Measurements from ENCODE around the gene GRIPAP1. TPM values are rescaled to one million over a fixed set of nuclear protein-coding genes. Genes with fewer than 3 reads are reported as not detected.
A peak's percentile ranks its signal among the peaks of the same experiment; 100 is the strongest.

GRIPAP1 gene
- total RNA-seq, 1 donor from 2014 or later = 86.5 TPM

DNA sequence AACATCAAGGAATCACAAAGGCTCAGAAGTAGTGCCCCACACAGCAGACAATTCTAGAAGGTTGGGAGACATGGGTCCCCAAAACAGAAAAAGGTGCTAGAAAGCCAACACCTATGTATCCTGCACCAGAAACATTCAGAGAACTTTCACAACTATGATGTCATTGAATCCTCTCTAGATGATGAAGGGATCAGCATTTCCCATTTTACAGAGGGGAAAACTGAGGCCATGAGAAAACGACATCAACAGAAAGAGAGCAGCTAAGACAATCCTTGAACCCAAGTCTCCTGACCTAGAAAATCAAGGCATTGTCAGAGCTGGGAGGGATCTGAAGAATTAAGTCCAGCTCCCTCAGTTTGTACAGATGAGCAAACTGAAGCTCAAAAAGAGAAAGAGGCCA, 33.7 kb downstream of the GRIPAP1 start:
- intact Hi-C loops (cut with micrococcal nuclease) = no loop called here

DNA sequence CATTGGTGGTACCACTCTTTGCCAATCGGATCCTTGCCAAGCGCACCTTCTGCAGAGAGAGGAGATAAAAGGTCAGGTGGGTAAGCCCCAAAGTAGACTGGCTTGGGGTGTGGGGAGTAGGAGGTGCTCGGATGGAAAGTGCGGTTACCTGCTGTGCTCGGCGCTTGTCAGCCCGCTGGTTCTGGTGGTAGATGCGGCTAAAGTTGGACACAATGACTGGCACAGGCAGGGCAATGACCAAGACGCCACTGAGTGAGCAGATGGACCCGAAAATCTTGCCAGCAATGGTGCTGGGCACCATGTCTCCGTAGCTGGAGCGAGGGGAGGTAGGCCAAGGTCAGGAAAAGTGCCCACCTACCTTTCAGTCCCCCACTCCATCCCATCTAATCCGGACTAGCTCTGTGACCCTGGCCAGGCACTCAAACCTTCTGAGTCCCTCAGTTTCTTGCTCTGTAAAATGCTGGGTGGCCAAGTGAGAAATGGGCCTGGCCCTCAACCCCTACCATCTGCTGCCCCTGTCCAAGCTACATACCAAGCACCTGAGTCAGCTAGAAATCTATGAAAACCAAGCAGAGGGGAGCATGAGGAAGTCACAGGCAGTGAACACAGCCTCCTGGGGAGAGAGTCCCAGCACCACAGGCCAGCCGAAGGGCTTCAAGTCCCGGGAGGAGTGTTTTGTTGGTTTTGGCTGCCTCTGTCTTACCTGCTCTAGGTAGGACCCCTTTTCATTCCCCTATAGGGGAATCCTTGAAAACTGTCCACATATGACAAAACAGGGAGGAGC, 35.1 kb downstream of the GRIPAP1 start:
- H3K4me3 Mint-ChIP-seq (ENCODE audit: low read depth) = no peak overlapping the region
- DNase-seq (ENCODE audit: low spot score) = no peak
- H3K27me3 Mint-ChIP-seq (ENCODE audit: low read depth) = no peaks in the 10 kb centered on the region
- H3K4me1 Mint-ChIP-seq (ENCODE audit: low read depth) = no peaks in the 10 kb centered on the region
- H3K36me3 Mint-ChIP-seq (ENCODE audit: low read depth) = peaks cover 7% of the 10 kb centered on the region
- no peak overlapping the region for H3K27ac Mint-ChIP-seq
- H3K9me3 Mint-ChIP-seq = no peaks in the 10 kb centered on the region
- intact Hi-C loops (cut with micrococcal nuclease) = no loop called here

More for the DNA sequence above, 33.7 kb downstream of the GRIPAP1 start:
- Mint-ChIP-seq H3K27me3 (ENCODE audit: low read depth) (no peaks in the 10 kb centered on the region), H3K9me3 (no peaks in the 10 kb centered on the region), H3K4me1 (ENCODE audit: low read depth) (peaks cover 12% of the 10 kb centered on the region), H3K27ac (no peak overlapping the region), H3K4me3 (ENCODE audit: low read depth) (no peak overlapping the region), H3K36me3 (ENCODE audit: low read depth) (peaks cover 11% of the 10 kb centered on the region)
- DNase-seq (ENCODE audit: low spot score) = no peak

- H3K27ac Mint-ChIP-seq = no peak overlapping the region
- intact Hi-C loops (cut with micrococcal nuclease) = no loop called here
- no peaks in the 10 kb centered on the region for H3K4me1 Mint-ChIP-seq (ENCODE audit: low read depth)
- no peak for DNase-seq (ENCODE audit: low spot score)
- peaks cover 13% of the 10 kb centered on the region for H3K36me3 Mint-ChIP-seq (ENCODE audit: low read depth)
- no peaks in the 10 kb centered on the region for H3K9me3 Mint-ChIP-seq
- no peak overlapping the region for H3K4me3 Mint-ChIP-seq (ENCODE audit: low read depth)
- no peaks in the 10 kb centered on the region for H3K27me3 Mint-ChIP-seq (ENCODE audit: low read depth)
Observed at GRCh38 chrX:48965959-48966358, 36.1 kb downstream of the GRIPAP1 start.

- Mint-ChIP-seq H3K27ac (no peak overlapping the region), H3K4me3 (ENCODE audit: low read depth) (no peak overlapping the region), H3K9me3 (no peaks in the 10 kb centered on the region), H3K4me1 (ENCODE audit: low read depth) (peaks cover 13% of the 10 kb centered on the region), H3K27me3 (ENCODE audit: low read depth) (no peaks in the 10 kb centered on the region), H3K36me3 (ENCODE audit: low read depth) (peaks cover 15% of the 10 kb centered on the region)
- DNase-seq (ENCODE audit: low spot score) = no peak
- intact Hi-C loops (cut with micrococcal nuclease) = no loop called here
Observed at GRCh38 chrX:48961585-48962091, 40.4 kb downstream of the GRIPAP1 start.

- Mint-ChIP-seq H3K36me3 (ENCODE audit: low read depth) (peaks cover 23% of the 10 kb centered on the region), H3K4me1 (ENCODE audit: low read depth) (peaks cover 21% of the 10 kb centered on the region), H3K27me3 (ENCODE audit: low read depth) (no peaks in the 10 kb centered on the region), H3K4me3 (ENCODE audit: low read depth) (peak overlapping the region; percentile 56), H3K27ac (peak overlapping the region; percentile 33), H3K9me3 (no peaks in the 10 kb centered on the region)
- intact Hi-C loops (cut with micrococcal nuclease) = no loop called here
- no peak for DNase-seq (ENCODE audit: low spot score)
Observed at GRCh38 chrX:48960291-48960690, 41.8 kb downstream of the GRIPAP1 start.

DNA sequence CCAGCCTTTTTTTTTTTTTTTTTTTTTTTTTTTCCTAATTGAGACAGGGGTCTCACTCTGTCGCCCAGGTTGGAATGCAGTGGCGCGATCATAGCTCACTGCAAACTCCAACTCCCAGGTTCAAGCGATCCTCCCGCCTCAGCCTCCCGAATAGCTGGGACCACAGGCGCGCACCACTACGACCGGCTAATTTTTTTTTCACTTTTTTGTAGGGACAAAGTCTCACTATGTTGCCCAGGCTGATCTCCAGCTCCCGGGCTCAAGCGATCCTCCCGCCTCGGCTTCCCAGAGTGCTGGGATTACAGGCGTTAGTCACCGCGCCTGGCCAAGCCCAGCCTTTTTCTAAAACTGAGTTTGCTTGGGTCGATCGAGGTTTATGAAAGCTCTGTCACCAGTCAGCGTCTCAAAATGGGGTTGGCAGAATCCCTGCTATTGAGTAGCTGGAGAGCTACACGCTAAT, 43.4 kb downstream of the GRIPAP1 start:
- intact Hi-C loops (cut with micrococcal nuclease) = loop anchor here (1.0 to 5.0 kb wide), 5 partner anchors 41 to 221 kb away; partner anchors contain the start of genes HDAC6, PIM2, PQBP1 and TFE3
- peaks cover 34% of the 10 kb centered on the region for H3K36me3 Mint-ChIP-seq (ENCODE audit: low read depth)
- H3K4me1 Mint-ChIP-seq (ENCODE audit: low read depth) = peaks cover 32% of the 10 kb centered on the region
- H3K4me3 Mint-ChIP-seq (ENCODE audit: low read depth) = peak overlapping the region; percentile 99
- H3K9me3 Mint-ChIP-seq = no peaks in the 10 kb centered on the region
- peak overlapping the region; percentile 100 for H3K27ac Mint-ChIP-seq
- no peaks in the 10 kb centered on the region for H3K27me3 Mint-ChIP-seq (ENCODE audit: low read depth)
- DNase-seq (ENCODE audit: low spot score) = no peak

DNA sequence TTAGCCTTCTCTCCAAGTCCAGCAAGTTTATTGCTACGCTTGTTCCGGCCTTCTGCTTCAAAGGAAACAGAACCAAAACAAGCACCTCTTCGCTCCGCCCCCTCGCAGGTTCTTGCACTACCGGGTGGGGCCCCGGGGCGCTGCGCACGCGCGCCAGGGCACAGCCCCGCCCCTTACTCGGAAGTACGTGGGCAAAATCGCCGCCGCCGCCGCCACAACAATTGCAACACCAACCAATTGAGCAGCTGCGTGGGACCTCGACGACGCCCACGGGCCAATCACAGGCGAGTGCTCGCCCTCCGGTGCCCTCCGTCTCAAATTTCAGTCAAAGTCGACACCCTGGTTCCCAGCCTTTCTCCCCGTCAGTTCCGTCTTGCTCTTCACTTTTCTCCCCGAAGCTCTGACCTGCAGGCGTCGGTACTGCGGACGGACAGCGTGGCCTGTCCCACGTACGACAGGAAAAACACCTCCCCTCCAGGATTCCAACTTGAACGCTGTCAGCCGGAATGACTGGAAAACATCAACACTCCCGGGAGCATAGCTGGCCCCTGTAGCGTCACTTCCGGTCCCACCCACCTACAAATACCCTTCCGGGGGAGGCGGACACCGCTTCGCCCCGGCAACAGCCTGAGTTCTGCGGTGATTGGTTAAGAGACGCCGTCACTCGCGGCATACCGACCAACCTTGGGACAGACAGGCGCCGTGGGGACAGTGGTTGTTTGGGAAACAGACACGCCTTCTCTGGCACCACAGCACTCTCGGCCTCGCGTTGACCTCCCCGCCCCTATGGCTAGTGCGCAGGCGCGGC, 44.0 kb downstream of the GRIPAP1 start:
- Mint-ChIP-seq H3K4me3 (ENCODE audit: low read depth) (peak overlapping the region; percentile 99), H3K9me3 (no peaks in the 10 kb centered on the region), H3K36me3 (ENCODE audit: low read depth) (peaks cover 39% of the 10 kb centered on the region), H3K27me3 (ENCODE audit: low read depth) (no peaks in the 10 kb centered on the region), H3K27ac (peak overlapping the region; percentile 100), H3K4me1 (ENCODE audit: low read depth) (peaks cover 34% of the 10 kb centered on the region)
- intact Hi-C loops (cut with micrococcal nuclease) = loop anchor here (1.0 to 5.0 kb wide), 5 partner anchors 41 to 221 kb away; partner anchors contain the start of genes HDAC6, PIM2, PQBP1 and TFE3
- peak; percentile 91 for DNase-seq (ENCODE audit: low spot score)

DNA sequence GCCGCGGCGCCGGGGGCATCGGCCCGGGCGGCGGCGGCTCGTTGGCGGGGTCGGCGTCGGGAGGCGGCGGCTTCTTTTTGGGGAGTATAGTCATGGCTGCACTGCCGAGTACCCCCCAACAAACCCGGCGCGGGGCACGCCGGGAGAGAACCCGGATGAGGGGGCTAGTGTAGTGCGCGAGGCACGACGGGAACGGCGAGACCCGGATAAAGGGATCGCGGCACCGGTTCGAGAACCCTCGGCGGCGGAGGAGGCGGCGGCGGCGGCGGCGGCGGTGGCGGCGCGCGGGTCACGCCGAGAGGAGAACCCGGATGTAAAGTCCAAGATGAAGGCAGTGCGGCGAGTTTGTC, 44.6 kb downstream of the GRIPAP1 start, which contains the start of gene OTUD5:
TSS of gene OTUD5 (minus strand) at position 131 of the 350 bp plus-strand sequence. CDS start at position 94, 37 bp downstream.
- DNase-seq (ENCODE audit: low spot score) = no peak
- Mint-ChIP-seq H3K36me3 (ENCODE audit: low read depth) (peaks cover 42% of the 10 kb centered on the region), H3K4me1 (ENCODE audit: low read depth) (peaks cover 38% of the 10 kb centered on the region), H3K27me3 (ENCODE audit: low read depth) (no peaks in the 10 kb centered on the region), H3K4me3 (ENCODE audit: low read depth) (peak within 1 kb of the TSS; percentile 99), H3K9me3 (no peaks in the 10 kb centered on the region), H3K27ac (peak within 1 kb of the TSS; percentile 100)
- intact Hi-C loops (cut with micrococcal nuclease) = loop anchor here (5.0 kb wide), 4 partner anchors 40 to 220 kb away; partner anchors contain the start of genes HDAC6, PIM2, PQBP1 and TIMM17B

DNA sequence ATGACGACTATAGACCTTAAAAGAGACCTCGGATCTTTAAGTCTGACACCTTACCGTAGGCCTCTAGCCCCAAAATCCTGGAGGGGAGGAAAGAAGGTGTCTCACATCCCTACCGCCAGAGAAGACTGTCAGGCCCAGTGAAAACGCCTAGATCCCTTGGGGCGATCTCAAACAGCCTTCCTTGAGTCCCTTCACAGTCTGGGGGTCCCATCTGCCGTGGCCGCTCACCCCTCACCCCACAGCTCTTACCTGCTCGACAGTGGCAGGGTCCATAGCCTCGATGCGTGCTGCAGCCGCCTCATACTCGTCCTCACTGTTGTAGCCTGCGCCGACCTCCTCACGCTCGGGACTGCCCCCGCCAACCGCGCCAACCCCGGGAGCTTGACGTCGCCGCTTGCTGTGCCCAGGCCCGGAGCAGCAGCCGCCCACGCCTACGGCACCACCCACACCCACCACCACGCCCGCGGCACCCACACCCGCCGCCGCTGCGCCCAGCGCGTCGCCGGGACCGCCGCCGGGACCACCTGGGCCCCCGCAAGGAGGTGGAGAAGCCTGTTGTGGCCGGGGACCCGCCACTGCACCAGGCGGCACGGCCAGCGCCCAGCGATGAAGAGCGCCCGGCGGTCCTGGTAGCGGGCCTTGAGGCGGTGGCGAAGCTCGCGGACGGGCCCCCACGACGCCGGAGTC, 45.2 kb downstream of the GRIPAP1 start:
- Mint-ChIP-seq H3K4me1 (ENCODE audit: low read depth) (peaks cover 40% of the 10 kb centered on the region), H3K27ac (peak overlapping the region; percentile 78), H3K27me3 (ENCODE audit: low read depth) (no peaks in the 10 kb centered on the region), H3K9me3 (no peaks in the 10 kb centered on the region), H3K4me3 (ENCODE audit: low read depth) (peak overlapping the region; percentile 84), H3K36me3 (ENCODE audit: low read depth) (peaks cover 45% of the 10 kb centered on the region)
- intact Hi-C loops (cut with micrococcal nuclease) = loop anchor here (5.0 kb wide), 4 partner anchors 40 to 220 kb away; partner anchors contain the start of genes HDAC6, PIM2, PQBP1 and TIMM17B
- peak; percentile 35 for DNase-seq (ENCODE audit: low spot score)

DNA sequence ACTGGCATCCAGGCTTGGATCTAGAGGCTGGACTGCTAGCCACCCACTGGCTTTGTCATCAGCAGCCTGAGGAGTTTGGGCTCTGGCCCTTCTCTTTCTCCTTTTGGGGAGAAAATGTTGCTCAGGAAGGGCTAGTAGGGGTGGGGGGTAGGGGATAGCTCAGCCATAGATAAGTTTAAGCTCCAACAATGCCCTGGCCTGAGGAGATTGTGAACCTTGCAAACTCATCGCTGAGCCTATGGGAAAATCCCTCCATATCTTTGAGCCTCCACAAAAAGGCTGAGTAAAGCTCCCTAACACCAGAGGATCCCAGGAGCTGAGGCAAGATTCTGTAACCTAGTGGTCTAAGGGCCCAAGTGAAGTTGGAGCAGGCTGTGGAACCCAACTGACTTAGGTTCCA, 53.5 kb downstream of the GRIPAP1 start:
- H3K4me1 Mint-ChIP-seq (ENCODE audit: low read depth) = peaks cover 21% of the 10 kb centered on the region
- intact Hi-C loops (cut with micrococcal nuclease) = no loop called here
- no peaks in the 10 kb centered on the region for H3K9me3 Mint-ChIP-seq
- no peak overlapping the region for H3K27ac Mint-ChIP-seq
- peaks cover 27% of the 10 kb centered on the region for H3K36me3 Mint-ChIP-seq (ENCODE audit: low read depth)
- H3K4me3 Mint-ChIP-seq (ENCODE audit: low read depth) = no peak overlapping the region
- no peaks in the 10 kb centered on the region for H3K27me3 Mint-ChIP-seq (ENCODE audit: low read depth)
- DNase-seq (ENCODE audit: low spot score) = no peak

DNA sequence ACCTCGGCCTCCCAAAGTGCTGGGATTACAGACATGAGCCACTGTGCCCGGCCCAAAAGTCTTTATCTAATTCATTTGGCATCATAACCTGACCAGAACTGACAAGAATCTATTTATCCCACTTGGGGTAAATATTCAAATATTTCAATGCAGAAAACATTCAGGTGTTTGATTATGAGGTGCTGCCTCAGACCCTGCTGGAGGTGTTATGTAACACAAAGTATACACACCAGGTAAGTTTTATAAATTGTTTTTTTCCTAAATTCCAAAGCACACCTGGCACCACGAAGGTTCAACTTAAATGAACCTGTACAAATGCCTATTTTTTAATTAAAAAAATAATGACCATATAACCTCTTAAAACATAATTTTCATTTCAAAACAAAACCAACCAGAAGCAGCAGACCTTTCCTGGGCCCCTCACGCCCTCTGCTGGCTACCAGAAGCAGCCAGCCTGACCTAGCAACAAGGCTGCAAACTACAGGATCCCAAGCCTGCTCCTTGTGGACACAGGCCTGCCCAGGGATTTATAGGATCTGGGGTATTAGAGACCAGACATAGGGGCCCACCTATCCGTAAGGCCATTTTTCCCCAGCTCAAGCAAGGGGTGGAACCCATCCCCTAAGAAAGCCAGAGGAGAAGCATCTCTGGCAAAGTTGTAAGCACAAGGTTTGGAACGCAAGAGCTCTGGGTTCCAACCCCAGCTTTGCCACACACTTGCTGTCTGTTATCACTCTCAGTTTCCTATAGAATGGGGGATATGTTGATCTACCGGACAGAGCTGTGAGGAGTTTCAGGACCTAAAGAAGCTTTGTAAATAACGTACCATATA, 56.3 kb downstream of the GRIPAP1 start:
- DNase-seq (ENCODE audit: low spot score) = no peak
- H3K27ac Mint-ChIP-seq = peak overlapping the region; percentile 33
- intact Hi-C loops (cut with micrococcal nuclease) = no loop called here
- H3K36me3 Mint-ChIP-seq (ENCODE audit: low read depth) = peaks cover 33% of the 10 kb centered on the region
- peaks cover 37% of the 10 kb centered on the region for H3K4me1 Mint-ChIP-seq (ENCODE audit: low read depth)
- no peak overlapping the region for H3K4me3 Mint-ChIP-seq (ENCODE audit: low read depth)
- H3K9me3 Mint-ChIP-seq = no peaks in the 10 kb centered on the region
- H3K27me3 Mint-ChIP-seq (ENCODE audit: low read depth) = no peaks in the 10 kb centered on the region

All from activated T-helper 2 cell treated with anti-CD3 and anti-CD28 coated beads, Interferon-gamma antibody, Interleukin-2, Interleukin-4, amounts not matched to agents 10 μg/mL and 5 μg/mL and 100 μg/mL, durations not matched to agents 14 hours and 24 hours and 36 hours (primary cell).